Epidermal melanocyte (primary cell): Measurements from ENCODE around the gene AUTS2.
"Not testable (repeated sequence)": the region's sequence is repeated elsewhere in the genome, so short reads cannot be mapped to it uniquely, and the experiment has no call there.

Source experiments
- DNase-seq: peaks from one replicate; pipeline ENCODE4 v3.0.0; 2011; ENCODE audit warnings: low spot score; ENCODE audit not compliant: insufficient read length

Gene AUTS2

DNA sequence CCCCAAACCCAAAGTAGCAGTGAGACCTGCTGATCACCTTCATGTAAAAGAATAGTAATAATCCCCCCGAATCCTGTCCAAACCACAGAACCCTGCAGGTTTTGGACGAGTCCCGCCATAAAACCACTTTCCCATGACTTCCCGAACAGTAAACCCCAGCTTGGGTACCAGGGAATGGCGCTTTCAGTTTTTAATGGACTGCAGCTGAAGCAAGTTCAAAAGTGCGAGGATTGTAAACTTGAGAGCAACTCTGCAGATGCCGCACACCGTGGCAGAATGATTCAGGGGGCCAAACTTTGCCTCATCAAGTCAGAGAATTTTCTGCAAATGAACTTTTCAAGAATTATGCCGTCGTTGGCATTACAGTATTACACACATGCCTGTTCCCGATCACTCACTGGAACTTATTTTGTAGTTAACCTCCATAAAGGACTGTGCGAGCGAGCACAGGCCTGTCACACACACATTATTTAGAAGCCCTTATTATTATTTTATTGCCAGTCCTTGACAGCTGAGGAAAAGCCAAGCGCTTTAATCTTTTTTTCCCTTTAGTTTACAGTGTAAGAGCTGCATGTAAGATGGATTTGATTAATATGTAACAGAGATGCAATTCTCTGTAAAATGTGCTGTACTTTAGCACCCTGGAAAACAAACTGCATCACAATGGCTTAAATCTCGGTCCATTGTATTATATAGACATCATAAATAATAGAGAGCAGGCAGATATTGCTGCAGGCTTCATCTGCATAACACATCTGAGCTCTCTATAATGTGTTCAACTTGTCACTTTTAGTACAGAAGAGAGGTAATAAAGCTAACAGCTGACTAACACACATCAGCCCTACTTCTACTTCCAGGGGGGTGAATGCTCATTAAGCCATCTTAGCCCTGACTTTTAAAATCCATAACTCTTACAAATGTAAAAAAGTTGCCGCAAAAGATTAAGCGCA lies 1040.2 kb downstream of the AUTS2 start:
- no peak for DNase-seq

DNA sequence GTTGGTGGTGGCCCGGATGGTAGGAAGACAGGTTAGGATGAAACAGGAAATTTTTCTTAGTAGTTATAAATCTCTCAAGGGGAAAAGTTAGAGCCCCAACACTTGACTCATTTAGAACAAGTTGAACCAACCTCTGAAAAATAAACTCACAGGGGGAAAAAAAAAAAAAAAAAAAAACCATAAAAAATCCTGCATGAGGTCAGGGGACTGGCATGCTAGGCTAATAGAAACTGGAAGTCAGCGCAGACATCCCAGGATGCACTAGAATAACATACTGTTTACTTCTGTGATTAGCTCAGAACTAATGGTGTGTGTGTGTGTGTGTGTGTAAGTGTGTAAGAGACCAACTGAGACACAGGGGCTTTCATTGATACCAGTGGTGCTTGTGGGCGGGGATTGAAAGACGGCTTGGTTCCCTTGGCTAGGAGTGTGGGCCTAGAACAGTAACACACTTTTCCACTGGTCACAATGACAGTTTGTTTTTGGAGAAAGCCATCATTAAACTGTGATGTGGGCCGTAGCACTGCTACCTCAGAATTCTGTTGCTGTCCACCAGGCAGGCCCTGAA lies 1042.1 kb downstream of the AUTS2 start:
- DNase-seq = no peak

DNA sequence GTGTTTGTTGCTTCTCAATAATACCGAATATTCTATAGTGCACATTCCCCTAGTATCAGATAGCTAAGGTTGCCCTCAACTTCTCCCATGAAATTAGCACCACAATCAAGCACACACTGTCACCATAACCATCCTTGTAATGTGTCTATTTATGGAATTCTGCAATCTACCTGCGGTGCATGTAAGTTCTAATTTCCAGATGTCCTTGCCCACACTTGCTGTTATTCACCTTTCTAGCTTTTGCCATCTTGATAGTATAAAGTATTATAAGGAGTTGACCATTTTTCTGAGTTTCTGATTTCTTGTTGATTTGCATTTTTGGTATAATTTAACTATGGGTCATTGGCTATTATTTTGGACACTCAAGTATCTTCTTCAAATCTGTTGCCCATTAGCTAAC lies 1043.6 kb downstream of the AUTS2 start:
- DNase-seq = no peak

DNA sequence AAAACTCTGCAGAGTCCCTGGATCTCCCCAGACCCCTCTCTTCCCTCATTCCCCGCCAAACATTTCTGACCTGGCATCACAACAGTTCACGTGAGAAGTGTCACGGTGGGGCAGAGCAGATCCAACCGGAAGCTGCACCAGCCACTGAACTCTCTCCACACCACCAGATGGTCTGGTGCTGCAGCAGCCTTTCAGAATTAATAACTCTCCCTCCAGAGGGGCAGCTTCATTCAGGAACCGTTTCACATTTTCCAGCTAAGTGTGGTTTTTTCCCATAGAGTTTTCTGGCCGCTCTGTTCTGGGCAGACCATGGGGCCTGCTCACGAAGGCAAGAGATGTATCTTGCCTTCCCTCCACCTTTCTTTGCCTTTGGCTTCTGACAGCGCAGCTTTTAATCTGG lies 1047.0 kb downstream of the AUTS2 start:
- DNase-seq = no peak

DNA sequence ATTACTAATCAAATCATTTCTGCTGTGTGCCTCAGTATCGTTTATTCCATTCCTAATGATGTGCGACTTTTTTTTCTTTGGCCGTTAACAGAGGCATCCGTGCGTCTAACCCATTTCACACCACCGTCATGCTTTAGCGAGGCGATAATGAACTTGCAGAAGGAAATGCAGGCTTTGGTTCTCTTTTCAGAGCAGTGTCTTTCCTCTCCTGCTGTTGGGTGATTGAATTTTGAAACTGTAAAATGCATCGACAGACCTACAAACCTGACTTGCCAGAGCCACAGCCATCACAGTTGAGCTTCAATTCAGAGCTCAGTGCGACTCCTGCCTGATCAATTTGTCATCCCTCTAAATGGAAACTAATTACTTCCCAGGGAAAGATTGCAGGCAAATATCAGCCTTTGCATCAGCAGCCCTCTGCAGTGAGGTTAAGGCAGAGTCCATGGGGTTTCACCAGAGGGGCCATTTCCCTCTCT lies 1047.6 kb downstream of the AUTS2 start:
- DNase-seq = no peak

DNA sequence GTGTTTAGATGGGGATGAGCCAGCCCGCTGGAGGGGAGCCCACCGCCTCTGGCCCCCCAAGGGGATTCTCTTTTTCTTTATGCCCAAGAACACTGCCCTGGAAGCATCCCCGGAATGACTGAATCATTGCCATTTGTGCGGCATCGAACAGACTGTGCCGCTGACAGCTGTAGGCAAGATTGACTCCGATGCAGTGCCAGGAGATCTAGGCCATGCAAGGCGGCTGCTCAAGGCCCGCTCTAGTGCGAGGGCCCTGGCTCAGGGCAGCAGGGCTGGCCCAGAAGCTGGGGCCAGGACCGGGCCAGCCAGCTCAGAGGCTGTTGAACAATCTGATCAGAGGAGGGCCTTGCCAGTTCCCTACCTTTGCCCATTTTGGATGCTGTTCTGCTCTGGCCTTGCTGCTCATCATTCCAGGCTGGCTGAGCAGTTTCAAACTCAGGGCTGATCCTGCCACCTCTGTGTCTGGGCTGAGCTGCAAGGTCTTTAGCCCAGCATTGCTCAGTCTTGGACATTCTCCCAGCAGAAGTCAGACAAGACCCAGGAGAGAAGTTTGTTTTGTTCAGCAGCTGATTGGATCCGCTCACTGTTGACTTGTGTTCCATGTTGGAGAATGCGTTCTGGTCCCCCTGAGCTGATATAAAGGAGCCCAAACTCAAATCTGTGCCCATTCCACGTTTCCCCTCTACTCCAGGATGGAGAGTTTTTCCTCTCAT lies 1048.4 kb downstream of the AUTS2 start:
- no peak for DNase-seq

DNA sequence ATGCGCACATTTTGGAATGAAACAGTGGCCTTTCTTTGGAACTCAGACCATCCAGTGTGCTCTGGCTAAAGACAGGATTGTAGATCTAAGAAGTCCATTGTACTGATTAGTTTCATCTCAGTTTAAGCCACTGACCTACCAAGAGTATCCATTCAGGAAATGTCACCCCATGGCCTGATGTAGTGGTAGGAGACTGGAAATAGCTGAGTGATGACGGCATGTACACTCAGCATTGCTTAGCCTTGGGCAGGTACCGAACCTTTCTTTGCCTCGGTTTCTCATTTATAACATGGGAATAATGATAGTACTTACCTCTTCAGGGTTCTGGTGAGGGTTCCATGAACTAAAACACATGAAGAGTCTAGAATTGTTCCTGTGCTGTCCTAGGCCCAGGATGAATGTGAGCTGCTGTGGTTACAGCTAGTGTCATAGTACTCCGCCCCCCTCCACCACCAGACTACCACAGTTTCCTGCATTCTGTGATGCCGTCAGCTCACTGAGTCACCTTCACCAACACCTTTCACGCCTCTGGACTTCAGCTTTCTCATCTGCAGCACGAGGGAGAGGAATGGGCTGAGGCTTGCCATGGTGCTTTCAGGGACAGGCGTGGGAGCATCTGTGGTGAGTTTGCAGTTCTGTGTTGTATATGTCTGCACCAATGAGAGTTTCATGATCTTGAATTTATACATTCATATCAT lies 1049.7 kb downstream of the AUTS2 start:
- no peak for DNase-seq

DNA sequence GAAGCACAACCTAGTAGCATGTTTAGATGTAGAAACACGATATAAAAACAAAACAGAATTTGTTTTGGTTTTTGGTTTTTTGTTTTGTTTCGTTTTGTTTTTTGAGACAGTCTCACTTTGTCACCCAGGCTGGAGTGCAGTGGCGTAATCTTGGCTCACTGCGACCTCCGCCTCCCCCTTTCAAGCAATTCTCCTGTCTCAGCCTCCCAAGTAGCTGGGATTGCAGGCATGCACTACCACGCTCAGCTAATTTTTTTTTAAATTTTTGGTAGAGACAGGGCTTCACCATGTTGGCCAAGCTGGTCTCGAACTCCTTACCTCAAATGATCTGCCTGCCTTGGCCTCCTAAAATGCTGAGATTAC lies 1050.2 kb downstream of the AUTS2 start:
- DNase-seq = not testable (repeated sequence)

DNA sequence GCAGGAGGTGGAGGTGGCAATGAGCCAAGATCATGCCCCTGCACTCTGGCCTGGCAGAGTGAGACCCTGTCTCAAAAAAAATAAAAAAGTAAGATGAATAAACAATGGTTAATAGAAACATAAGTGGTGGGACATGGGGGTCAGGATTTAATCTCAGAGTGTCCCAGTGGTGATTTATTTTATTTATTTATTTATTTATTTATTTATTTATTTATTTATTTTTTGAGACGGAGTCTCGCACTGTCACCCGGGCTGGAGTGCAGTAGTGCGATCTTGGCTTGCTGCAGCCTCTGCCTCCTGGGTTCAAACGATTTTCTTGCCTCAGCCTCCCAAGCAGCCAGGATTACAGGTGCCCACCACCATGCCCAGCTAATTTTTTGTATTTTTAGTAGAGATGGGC lies 1051.0 kb downstream of the AUTS2 start:
- DNase-seq = no peak

DNA sequence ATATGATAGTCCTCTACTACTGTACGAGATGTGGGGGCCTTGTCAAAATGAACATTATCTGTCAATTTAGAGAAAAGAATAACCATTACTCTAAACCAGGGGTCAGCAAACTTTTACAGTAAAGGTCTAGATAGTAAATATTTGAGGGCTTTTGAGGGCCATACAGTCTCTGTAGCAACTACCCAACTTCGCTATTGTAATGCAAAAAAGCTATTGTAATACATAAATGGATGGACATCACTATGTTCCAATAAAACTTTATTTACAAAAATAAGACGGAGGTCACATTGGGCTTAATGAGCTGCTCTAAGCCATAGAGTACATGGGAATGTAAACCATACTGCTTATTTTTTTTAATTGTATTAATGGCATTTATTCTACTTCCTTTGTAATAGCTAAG lies 1055.9 kb downstream of the AUTS2 start:
- no peak for DNase-seq

DNA sequence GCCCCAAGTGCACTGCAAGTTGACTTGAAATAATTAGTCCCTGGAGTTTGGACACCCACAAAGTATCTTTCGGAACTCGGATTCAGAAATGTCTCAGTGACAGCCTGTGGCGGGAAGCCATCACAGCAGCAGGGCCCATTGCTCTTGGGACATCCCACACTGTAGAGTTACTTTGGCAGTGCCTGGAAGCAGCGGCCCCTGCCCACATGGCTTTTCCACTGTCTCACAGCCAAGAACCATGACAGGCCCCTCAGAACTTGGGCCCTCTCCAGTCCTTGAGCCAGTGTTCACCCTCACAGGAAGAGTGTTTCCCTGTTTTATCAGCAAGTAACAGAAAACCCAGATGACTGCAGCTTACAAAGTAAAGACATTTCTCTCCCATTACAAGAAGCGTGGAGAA lies 1056.7 kb downstream of the AUTS2 start:
- DNase-seq = no peak

DNA sequence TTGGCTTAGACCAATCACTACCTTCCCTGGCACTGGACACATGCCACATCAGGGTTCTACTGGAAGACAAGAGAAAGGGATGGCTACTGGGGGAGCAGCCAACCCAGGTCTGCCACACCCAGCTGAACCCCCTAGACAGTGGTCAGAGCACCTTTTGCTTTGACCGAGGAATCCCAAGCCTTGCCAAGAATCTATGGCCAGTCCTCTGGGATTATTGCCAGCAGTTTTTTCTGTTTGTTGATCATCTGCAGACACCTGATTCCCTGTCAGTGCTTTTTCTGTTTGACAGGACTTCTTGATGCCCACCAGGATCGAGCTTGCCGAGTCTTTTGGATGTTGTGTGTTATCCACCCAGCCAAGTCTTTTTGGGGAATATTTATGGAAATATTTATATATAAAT lies 1057.4 kb downstream of the AUTS2 start:
- DNase-seq = no peak

DNA sequence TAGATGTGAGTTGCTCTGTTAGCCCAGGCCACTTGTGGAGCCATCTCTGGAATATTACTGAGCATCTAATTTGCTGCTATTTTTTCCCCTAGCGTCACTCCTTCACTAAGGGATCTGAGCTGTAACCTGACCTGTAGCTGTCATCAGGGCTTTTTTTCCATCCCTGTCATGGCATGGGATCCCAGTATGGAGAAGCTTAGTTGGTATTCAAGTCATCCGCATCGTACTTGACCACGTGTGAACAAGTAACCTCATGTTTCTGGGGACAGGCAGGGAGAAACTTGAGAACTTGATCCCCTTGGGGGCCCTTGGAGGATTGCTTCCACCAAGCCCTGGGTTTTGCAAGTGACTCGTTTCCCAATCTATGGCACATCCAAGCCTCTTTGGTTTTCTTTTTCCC lies 1059.3 kb downstream of the AUTS2 start:
- DNase-seq = no peak

DNA sequence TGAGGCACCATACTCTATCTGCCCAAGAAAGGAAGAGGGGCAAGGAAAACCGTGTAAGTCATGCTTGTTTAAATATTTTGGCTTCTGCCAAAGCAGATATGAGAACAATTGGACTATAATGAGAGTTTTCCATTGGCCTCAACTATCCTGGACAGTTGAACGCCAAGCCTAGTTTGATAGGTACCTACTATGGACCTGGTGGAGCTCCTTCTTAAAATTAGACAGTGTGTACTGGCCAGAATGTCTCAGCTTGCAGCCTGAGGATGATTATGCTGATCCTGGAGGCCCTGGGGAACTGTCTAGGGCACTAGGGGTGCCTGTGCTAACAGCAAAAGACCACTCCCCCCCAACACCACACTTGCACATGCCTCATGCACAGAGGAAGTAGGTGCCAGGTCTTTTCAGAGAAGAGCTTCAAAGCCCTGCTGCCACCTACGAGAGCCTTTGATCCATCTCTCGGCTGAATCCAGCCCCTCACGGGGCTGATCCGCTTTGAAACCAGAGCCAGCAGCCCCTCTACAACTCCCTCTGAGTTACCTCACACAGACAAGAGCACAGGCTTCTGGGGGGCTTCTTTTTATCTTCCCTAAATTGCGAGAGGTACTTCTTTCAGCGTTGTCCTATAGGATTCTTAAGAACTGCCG lies 1059.8 kb downstream of the AUTS2 start:
- no peak for DNase-seq

DNA sequence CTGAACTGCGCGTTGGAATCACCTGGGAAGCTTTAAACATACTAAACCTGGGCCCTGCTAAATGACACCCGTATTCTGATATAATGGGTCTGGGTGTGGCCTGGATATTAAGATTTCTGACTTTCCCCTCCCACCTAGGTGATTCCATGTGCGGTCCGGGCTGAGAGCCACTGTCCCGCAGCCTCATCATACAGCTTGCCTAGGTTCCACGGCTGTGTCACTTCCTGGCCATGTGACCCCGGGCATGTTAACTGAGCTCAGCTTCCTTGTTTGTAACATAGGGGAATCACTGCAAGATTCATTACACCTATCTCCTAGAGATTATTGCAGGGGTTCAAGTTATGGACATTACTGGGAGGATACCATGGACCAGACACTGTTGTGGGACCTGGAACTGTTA lies 1061.0 kb downstream of the AUTS2 start:
- no peak for DNase-seq

DNA sequence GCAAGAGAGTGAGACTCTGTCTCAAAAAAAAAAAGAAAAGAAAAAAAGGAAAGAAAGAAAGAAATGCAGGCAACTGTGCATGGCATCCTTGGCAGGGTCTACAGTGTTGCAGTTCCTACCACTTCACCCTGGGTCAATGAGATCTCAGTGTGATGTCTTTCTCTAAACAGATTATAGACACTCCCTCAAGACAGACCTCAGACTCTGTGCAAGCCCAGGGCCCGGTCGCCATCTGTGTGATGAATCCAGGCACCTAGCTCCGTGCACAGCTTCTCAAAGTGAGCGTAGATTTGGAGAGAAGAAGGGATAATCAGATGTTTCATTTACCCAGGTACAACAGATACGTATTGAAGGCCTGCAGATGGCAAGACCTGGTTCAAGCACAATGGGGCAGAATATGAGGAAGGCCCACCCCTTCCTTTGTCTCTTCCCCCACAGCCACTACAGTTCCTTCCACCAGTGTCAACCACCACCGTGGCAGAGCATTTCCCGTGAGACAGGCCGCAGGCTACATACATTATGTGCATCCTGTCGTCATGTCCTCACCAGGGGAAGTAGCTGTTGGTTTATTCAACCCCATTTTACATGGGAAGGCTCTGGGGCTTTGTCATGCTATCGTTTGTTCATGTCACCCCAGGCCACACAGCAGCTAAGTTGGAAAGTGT lies 1062.0 kb downstream of the AUTS2 start:
- no peak for DNase-seq

DNA sequence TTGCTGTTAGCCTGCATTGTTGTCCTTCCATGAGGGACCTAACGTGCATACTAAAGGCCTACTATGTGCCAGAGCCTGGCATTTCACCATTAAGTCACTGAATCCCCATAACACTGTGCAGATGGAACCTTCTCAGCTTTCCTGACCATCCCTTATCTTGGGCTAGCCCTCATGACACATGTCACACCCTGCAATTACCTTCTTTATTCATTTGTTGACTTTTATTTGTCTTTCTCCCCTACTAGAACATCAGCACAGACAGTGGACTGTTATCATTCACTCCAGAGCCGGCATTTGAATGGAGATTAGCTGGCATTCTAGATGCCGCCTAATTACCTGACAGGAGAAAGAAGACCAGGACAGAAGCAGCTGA lies 1062.5 kb downstream of the AUTS2 start:
- DNase-seq = no peak

DNA sequence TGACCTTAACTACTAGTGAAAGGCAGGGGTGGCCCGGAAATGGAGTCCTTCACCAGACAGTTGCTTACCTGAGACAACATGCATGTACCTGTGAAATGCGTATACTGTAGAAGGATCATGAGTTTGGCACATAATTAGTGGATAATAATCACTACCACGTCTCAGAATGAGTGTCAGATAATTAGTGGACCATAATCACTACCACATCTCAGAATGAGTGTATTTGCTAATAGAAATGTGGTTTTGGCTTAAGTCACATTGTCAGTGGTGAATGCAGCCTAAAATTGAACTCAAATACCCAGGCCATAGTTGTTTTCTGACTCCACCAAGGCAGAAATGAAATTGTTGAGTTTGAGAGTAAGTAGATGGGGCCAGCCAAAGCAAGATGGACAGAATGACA lies 1065.4 kb downstream of the AUTS2 start:
- no peak for DNase-seq

DNA sequence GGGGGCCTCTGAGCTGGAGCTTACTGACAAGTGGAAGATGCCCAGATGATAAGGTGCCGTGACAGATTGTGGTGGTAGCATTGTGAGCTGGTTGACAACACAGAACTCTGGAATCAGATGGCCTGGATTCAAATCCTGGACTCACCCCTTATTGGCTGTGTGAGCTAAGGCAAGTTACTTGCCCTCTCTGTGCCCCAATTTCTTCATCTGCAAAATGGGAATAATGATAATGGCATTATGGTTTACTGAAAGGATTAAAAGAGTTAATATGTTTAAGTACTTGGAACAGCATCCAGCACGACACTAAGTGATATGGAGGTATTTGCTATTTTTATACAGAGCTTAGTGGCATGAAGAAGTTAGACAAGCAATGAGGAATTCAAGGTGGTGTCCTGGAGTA lies 1067.7 kb downstream of the AUTS2 start:
- no peak for DNase-seq

DNA sequence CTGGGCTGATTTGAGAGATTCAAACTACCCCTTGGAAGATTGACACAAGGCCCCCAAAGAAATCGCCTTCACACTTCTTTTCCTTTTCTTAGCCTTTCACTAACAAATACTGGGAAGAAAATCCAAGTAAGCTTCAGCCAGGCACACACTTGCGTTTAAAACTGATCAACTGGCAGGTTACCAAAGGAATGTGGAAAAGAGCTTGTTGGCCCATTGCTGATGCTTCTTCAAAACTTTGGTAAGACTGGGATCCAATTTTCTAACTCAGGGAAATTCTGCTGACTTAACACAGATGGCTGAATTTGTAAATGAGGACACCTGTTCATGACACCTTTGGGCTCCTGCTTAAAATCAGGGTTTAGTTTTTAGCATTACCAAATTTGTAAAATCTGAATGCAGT lies 1069.1 kb downstream of the AUTS2 start:
- no peak for DNase-seq
